GM12892 (cell line): ENCODE data around the gene GLRX.

Source experiments
- DNase-seq: peaks from one replicate; pipeline ENCODE4 v3.0.0; 2011; ENCODE audit not compliant: insufficient read length
- FAIRE-seq: peaks from 2 replicates; lab custom pipeline; 2011; peaks lifted over from hg19 to GRCh38; lab: Jason Lieb, UNC
- POLR2A ChIP-seq: IDR thresholded peaks from 2 replicates; pipeline ENCODE4 v1.6.1; 2011; ENCODE audit warnings: low read depth, low read length, control low read depth
- POLR2AphosphoS5 ChIP-seq: IDR thresholded peaks from 2 replicates; pipeline ENCODE4 v1.6.1; 2011; ENCODE audit warnings: low read depth, low read length, control low read depth
- TAF1 ChIP-seq: IDR thresholded peaks from 2 replicates; pipeline ENCODE4 v1.6.1; 2011; ENCODE audit warnings: low read depth, mild to moderate bottlenecking, control low read depth, low read length, borderline replicate concordance

Gene GLRX

GRCh38 chr5:95799191-95799835 lies 23.2 kb downstream of the GLRX start:
- DNase-seq (no peak), FAIRE-seq (no peak)
- no peak for TF ChIP-seq TAF1
- TF ChIP-seq POLR2AphosphoS5: no peak
- TF ChIP-seq POLR2A: no peak

GRCh38 chr5:95798545-95798944 lies 24.0 kb downstream of the GLRX start:
- no peak for FAIRE-seq
- no peak for TF ChIP-seq POLR2A
- DNase-seq: no peak

- no peak for FAIRE-seq
- TF ChIP-seq POLR2A (no peak), POLR2AphosphoS5 (no peak), TAF1 (no peak)
- no peak for DNase-seq
These were observed 24.5 kb downstream of the GLRX start for GRCh38 chr5:95798048-95798447.

- no peak for TF ChIP-seq POLR2A
- DNase-seq: no peak
- no peak for FAIRE-seq
These were observed 25.2 kb downstream of the GLRX start for GRCh38 chr5:95797301-95797700.

GRCh38 chr5:95794070-95794516 lies 28.4 kb downstream of the GLRX start:
- DNase-seq (no peak), FAIRE-seq (no peak)
- TF ChIP-seq POLR2AphosphoS5 (no peak), TAF1 (no peak), POLR2A (no peak)

- DNase-seq (no peak), FAIRE-seq (no peak)
- TF ChIP-seq TAF1 (no peak), POLR2A (no peak), POLR2AphosphoS5 (no peak)
These were observed 30.8 kb downstream of the GLRX start for GRCh38 chr5:95791751-95792150.

- FAIRE-seq (no peak), DNase-seq (no peak)
- TF ChIP-seq POLR2AphosphoS5 (no peak), TAF1 (no peak), POLR2A (no peak)
These were observed 34.0 kb downstream of the GLRX start for GRCh38 chr5:95788493-95788892.

- TF ChIP-seq TAF1 (no peak), POLR2A (no peak), POLR2AphosphoS5 (no peak)
- no peak for FAIRE-seq
- DNase-seq: no peak
These were observed 35.6 kb downstream of the GLRX start for GRCh38 chr5:95786821-95787418.

GRCh38 chr5:95784514-95785302 lies 37.8 kb downstream of the GLRX start:
- FAIRE-seq (no peak), DNase-seq (no peak)
- TF ChIP-seq POLR2AphosphoS5 (no peak), TAF1 (no peak), POLR2A (no peak)

GRCh38 chr5:95783661-95784060 lies 38.9 kb downstream of the GLRX start:
- FAIRE-seq (no peak), DNase-seq (no peak)
- TF ChIP-seq POLR2AphosphoS5 (no peak), POLR2A (no peak), TAF1 (no peak)

GRCh38 chr5:95782181-95782580 lies 40.3 kb downstream of the GLRX start:
- DNase-seq (no peak), FAIRE-seq (no peak)
- TF ChIP-seq POLR2A (no peak), POLR2AphosphoS5 (no peak), TAF1 (no peak)

GRCh38 chr5:95781101-95781583 lies 41.4 kb downstream of the GLRX start:
- DNase-seq: peak; percentile 28
- TF ChIP-seq POLR2AphosphoS5 (no peak), TAF1 (no peak), POLR2A (no peak)
- FAIRE-seq: peak; percentile 83
